ENCODE data around the gene DCAF17. TPM values are rescaled to one million over a fixed set of nuclear protein-coding genes. Genes with fewer than 3 reads are reported as not detected.
"Not testable (repeated sequence)": the region's sequence is repeated elsewhere in the genome, so short reads cannot be mapped to it uniquely, and the experiment has no call there.

DCAF17 gene
- total RNA-seq, 1 donor from 2014 or later, result 6.5 TPM

- peak; percentile 88 for DNase-seq
- peak; percentile 79 for ATAC-seq (ENCODE audit: poor library complexity)
- intact Hi-C loops (cut with DNase I), result loop anchor here (10.0 kb wide), 1 partner anchor 89 kb away; the partner anchor contains the start of genes DCAF17 and METTL8
Measured at GRCh38 chr2:171523088-171524017, 89.3 kb downstream of the DCAF17 start.

- intact Hi-C loops (cut with DNase I), result loop anchor here (10.0 kb wide), 1 partner anchor 89 kb away; the partner anchor contains the start of genes DCAF17 and METTL8
- ATAC-seq (ENCODE audit: poor library complexity) (no peak), DNase-seq (no peak)
Measured at GRCh38 chr2:171524018-171524401, 90.0 kb downstream of the DCAF17 start.

- ATAC-seq (ENCODE audit: poor library complexity) (no peak), DNase-seq (no peak)
- intact Hi-C loops (cut with DNase I), result loop anchor here (10.0 kb wide), 1 partner anchor 95 kb away; the partner anchor contains the start of genes DCAF17 and METTL8
Measured at GRCh38 chr2:171529914-171530313, 95.9 kb downstream of the DCAF17 start.

- DNase-seq (no peak), ATAC-seq (ENCODE audit: poor library complexity) (no peak)
- intact Hi-C loops (cut with DNase I), result no loop called here
Measured at GRCh38 chr2:171530378-171530777, 96.4 kb downstream of the DCAF17 start.

GRCh38 chr2:171530859-171531258, 96.8 kb downstream of the DCAF17 start:
- ATAC-seq (ENCODE audit: poor library complexity); intact Hi-C loops (cut with DNase I); DNase-seq: not testable (repeated sequence)

GRCh38 chr2:171531291-171531690, 97.3 kb downstream of the DCAF17 start:
- DNase-seq, result no peak

GRCh38 chr2:171531836-171532450, 97.9 kb downstream of the DCAF17 start:
- no peak for ATAC-seq (ENCODE audit: poor library complexity)
- intact Hi-C loops (cut with DNase I), result no loop called here
- no peak for DNase-seq

More at GRCh38 chr2:171531291-171531690, 97.3 kb downstream of the DCAF17 start:
- peak; percentile 45 for ATAC-seq (ENCODE audit: poor library complexity)
- intact Hi-C loops (cut with DNase I), result no loop called here

- DNase-seq, result no peak
- ATAC-seq (ENCODE audit: poor library complexity), result no peak
- intact Hi-C loops (cut with DNase I), result no loop called here
Measured at GRCh38 chr2:171533331-171533730, 99.3 kb downstream of the DCAF17 start.

Other genes starting within 250 kb of the DCAF17 start
- gene METTL8, start 236 bp upstream of the DCAF17 start, total RNA-seq, result 9.5 TPM
- gene CYBRD1, start 88.2 kb downstream of the DCAF17 start, total RNA-seq, result 58.3 TPM